ENCODE results near the gene WDR91.

Gene WDR91

DNA sequence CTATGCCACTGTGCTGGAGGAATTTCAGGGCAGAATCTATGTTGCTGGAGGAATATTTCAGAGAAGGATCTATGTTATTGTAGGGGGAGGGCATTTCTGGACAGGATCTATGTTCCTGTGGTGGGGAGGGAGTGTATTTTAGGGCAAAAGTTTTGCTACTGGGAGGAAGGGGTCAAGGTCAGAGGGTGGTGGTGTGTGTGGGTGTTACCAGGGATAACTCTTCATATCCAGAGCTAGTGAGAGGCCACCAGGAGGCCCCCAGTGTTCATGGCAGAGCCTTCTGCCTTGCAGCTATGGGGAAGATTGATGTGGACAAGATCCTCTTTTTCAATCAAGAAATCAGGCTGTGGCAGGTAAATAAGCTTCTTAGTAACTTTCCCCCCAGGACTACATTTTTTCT lies 20.4 kb upstream of the WDR91 start:
- Histone ChIP-seq H3K9ac (ENCODE audit: low read depth, low read length, poor library complexity, severe bottlenecking) (no peak overlapping the region), H3K36me3 (ENCODE audit: insufficient read depth, low read length) (no peaks in the 10 kb centered on the region), H3K4me2 (ENCODE audit: low read depth, low read length, poor library complexity, severe bottlenecking) (no peak overlapping the region), H3K27me3 (ENCODE audit: insufficient read depth, low read length, poor library complexity, severe bottlenecking) (no peaks in the 10 kb centered on the region), H3K9me3 (ENCODE audit: insufficient read depth, low read depth, low read length) (no peaks in the 10 kb centered on the region), H4K20me1 (ENCODE audit: insufficient read depth, low read length, poor library complexity, severe bottlenecking) (no peaks in the 10 kb centered on the region), H3K4me1 (ENCODE audit: insufficient read depth, low read length, poor library complexity, severe bottlenecking) (no peaks in the 10 kb centered on the region), H3F3A (ENCODE audit: low read depth) (no peaks in the 10 kb centered on the region), H3K4me3 (ENCODE audit: low read length, poor library complexity, severe bottlenecking) (no peak overlapping the region), H2AFZ (ENCODE audit: low read length) (no peak overlapping the region), H3K9me2 (replicated peaks; ENCODE audit: low read depth, low read length) (no peaks in the 10 kb centered on the region), H3K79me2 (ENCODE audit: insufficient read depth, low read length) (no peaks in the 10 kb centered on the region)
- TF ChIP-seq, protein P1, sequence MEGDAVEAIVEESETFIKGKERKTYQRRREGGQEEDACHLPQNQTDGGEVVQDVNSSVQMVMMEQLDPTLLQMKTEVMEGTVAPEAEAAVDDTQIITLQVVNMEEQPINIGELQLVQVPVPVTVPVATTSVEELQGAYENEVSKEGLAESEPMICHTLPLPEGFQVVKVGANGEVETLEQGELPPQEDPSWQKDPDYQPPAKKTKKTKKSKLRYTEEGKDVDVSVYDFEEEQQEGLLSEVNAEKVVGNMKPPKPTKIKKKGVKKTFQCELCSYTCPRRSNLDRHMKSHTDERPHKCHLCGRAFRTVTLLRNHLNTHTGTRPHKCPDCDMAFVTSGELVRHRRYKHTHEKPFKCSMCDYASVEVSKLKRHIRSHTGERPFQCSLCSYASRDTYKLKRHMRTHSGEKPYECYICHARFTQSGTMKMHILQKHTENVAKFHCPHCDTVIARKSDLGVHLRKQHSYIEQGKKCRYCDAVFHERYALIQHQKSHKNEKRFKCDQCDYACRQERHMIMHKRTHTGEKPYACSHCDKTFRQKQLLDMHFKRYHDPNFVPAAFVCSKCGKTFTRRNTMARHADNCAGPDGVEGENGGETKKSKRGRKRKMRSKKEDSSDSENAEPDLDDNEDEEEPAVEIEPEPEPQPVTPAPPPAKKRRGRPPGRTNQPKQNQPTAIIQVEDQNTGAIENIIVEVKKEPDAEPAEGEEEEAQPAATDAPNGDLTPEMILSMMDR (conservative IDR thresholded peaks at IDR 0.05; ENCODE audit: low read length): no peak
- no peak for TF ChIP-seq EZH2phosphoT487 (IDR thresholded peaks at IDR 0.05; ENCODE audit: borderline replicate concordance)

DNA sequence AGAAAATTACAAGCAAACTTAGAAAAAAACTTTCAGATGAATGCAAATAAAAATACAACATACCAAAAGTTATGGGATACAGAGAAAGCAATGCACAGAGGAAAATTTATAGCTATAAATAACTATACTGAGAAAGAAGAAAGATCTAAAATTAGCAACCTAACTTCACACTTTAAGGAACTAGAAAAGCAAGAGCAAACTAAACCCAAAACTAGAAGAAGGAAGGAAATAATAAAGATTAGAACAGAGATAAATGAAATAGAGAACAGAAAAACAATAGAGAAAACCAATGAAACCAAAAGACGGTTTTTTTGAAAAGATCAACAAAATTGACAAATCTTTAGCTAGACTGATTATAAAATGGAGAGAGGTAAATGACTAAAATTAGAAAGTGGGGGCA lies 12.7 kb upstream of the WDR91 start:
- Histone ChIP-seq H2AFZ (ENCODE audit: low read length) (no peak overlapping the region), H3K4me2 (ENCODE audit: low read depth, low read length, poor library complexity, severe bottlenecking) (peak overlapping the region; percentile 22), H4K20me1 (ENCODE audit: insufficient read depth, low read length, poor library complexity, severe bottlenecking) (no peaks in the 10 kb centered on the region), H3K9me3 (ENCODE audit: insufficient read depth, low read depth, low read length) (no peaks in the 10 kb centered on the region), H3K27me3 (ENCODE audit: insufficient read depth, low read length, poor library complexity, severe bottlenecking) (no peaks in the 10 kb centered on the region), H3K9me2 (replicated peaks; ENCODE audit: low read depth, low read length) (no peaks in the 10 kb centered on the region), H3F3A (ENCODE audit: low read depth) (no peaks in the 10 kb centered on the region), H3K4me3 (ENCODE audit: low read length, poor library complexity, severe bottlenecking) (no peak overlapping the region), H3K9ac (ENCODE audit: low read depth, low read length, poor library complexity, severe bottlenecking) (no peak overlapping the region), H3K4me1 (ENCODE audit: insufficient read depth, low read length, poor library complexity, severe bottlenecking) (peaks cover 10% of the 10 kb centered on the region), H3K79me2 (ENCODE audit: insufficient read depth, low read length) (no peaks in the 10 kb centered on the region), H3K36me3 (ENCODE audit: insufficient read depth, low read length) (no peaks in the 10 kb centered on the region)
- TF ChIP-seq, protein P1 (conservative IDR thresholded peaks at IDR 0.05; ENCODE audit: low read length): no peak
- TF ChIP-seq EZH2phosphoT487 (IDR thresholded peaks at IDR 0.05; ENCODE audit: borderline replicate concordance): no peak

DNA sequence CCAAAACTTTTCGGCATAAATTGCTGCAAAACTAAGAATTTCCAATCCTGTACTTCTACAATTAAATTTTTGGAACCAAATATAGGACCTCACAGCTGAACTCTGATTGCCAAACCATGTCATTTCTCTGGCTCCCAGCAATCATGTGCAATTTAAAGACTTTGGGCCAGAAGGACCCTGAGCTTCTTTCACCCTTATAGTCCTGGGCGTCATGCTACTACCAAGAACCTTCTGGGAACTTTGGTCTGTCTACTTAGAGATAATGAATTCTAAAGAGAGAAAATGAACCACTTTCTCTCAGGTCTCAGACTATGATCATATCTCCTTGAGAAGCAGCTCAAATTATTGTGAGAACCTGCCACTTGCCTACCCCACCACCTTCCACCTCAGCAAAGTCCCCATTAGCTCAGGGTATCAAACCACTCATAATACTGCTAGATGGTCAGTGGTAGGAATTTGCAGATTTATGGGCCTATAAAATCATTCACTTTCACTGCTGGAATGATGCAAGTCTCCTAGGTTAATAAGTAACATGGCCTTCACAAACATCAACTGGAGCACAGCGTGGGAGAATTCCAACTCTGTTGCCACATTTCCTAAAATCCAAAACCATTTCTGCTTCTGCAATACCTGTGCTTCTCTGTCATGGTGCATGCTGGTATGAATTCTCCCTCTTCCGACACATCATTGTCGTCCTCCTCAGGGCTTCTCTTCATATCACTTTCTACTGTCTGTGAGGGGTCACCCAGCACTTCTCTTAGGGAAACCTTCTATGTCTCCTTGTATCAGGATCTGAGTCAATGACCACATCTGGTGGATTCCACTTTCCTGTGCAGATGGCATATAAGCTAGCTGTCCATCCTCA lies 6.6 kb upstream of the WDR91 start:
- Histone ChIP-seq H3K79me2 (ENCODE audit: insufficient read depth, low read length) (no peaks in the 10 kb centered on the region), H4K20me1 (ENCODE audit: insufficient read depth, low read length, poor library complexity, severe bottlenecking) (no peaks in the 10 kb centered on the region), H3K9ac (ENCODE audit: low read depth, low read length, poor library complexity, severe bottlenecking) (no peak overlapping the region), H3K36me3 (ENCODE audit: insufficient read depth, low read length) (no peaks in the 10 kb centered on the region), H3K9me2 (replicated peaks; ENCODE audit: low read depth, low read length) (no peaks in the 10 kb centered on the region), H3K27me3 (ENCODE audit: insufficient read depth, low read length, poor library complexity, severe bottlenecking) (no peaks in the 10 kb centered on the region), H3K9me3 (ENCODE audit: insufficient read depth, low read depth, low read length) (no peaks in the 10 kb centered on the region), H3K4me2 (ENCODE audit: low read depth, low read length, poor library complexity, severe bottlenecking) (no peak overlapping the region), H2AFZ (ENCODE audit: low read length) (no peak overlapping the region), H3F3A (ENCODE audit: low read depth) (no peaks in the 10 kb centered on the region), H3K4me3 (ENCODE audit: low read length, poor library complexity, severe bottlenecking) (no peak overlapping the region), H3K4me1 (ENCODE audit: insufficient read depth, low read length, poor library complexity, severe bottlenecking) (no peaks in the 10 kb centered on the region)
- TF ChIP-seq, protein P1 (conservative IDR thresholded peaks at IDR 0.05; ENCODE audit: low read length): no peak
- TF ChIP-seq EZH2phosphoT487 (IDR thresholded peaks at IDR 0.05; ENCODE audit: borderline replicate concordance): no peak
